Stimulated activated effector memory CD8-positive, alpha-beta T cell treated with anti-CD3 and anti-CD28 coated beads, Interleukin-12 subunit alpha, Interleukin-12 subunit beta, amount 100 ng/mL, for 72 hours (primary cell): ENCODE data around the gene C1orf167.

ENCODE experiments used
- ATAC-seq: fragments of 150-1000 bp; cut with Tn5 transposase; 2 replicates; pipeline ENCODE4 v1.10.0; 2021
- DNase-seq, 2 donors: peaks; one replicate each; pipeline ENCODE4 v3.0.0; 2021 to 2022; ENCODE audit warnings: low spot score in 2 of 2
- H3K27ac Mint-ChIP-seq: one replicate; pipeline ENCODE4 v1.8.0; 2022; ENCODE audit warnings: mild to moderate bottlenecking, mixed read lengths
- H3K36me3 Mint-ChIP-seq: one replicate; pipeline ENCODE4 v1.8.0; 2022; ENCODE audit warnings: mild to moderate bottlenecking, mixed read lengths
- H3K4me1 Mint-ChIP-seq: one replicate; pipeline ENCODE4 v1.8.0; 2022; ENCODE audit warnings: mixed read lengths
- H3K4me3 Mint-ChIP-seq: one replicate; pipeline ENCODE4 v1.8.0; 2022; ENCODE audit warnings: mild to moderate bottlenecking, mixed read lengths
- H3K9me3 Mint-ChIP-seq: one replicate; pipeline ENCODE4 v1.8.0; 2022; ENCODE audit warnings: mixed read lengths

Gene C1orf167

DNA sequence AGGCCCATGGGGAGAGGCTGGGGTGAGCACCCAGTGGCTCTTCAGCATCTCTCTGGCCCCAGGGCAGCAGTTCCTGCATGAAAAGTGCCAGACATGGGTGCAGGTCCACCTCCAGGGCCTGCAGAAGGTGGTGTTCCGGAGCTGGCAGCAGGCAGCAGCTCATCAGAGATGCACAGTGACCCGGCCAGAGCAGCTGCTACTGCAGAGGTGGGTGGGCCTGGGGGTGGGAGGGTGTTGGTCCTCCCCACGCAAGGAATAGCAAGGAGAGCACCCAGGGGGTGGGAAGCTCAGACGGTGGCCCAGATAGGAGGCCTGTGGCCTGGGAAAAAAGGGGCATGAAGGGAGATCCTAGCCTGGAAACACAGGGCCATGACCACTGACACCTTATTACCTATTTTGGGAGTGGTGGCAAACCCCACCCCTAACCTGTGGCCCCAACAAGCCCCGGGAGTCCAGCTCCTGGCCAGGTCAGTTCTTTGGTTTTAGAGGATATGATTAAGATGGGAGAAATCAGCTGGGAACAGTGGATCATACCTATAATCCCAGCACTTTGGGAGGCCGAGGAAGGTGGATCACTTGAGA is 20.2 kb downstream of the C1orf167 start:
- H3K4me1 Mint-ChIP-seq = no peaks in the 10 kb centered on the region

DNA sequence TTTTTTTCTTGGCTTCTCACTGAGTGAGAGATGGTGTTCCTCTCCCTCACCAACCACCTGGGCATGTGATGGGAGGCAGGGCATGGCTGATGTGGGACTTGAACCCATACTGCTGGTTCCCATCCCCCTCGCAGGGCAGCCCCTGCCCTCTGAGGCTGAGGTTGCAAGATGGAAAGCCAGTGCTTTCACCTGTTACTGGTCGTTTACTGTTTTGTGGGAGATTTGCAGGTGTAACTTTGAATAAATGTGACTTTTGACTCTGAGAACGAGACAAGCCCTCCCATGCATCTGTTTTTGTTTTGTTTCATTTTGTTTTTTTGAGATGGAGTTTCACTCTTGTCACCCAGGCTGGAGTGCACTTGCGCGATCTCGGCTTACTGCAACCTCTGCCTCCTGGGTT is 21.6 kb downstream of the C1orf167 start:
- DNase-seq = no peak
- no peak for ATAC-seq
- H3K4me3 Mint-ChIP-seq = no peak overlapping the region
- no peaks in the 10 kb centered on the region for H3K36me3 Mint-ChIP-seq
- H3K27ac Mint-ChIP-seq = no peak overlapping the region
- no peaks in the 10 kb centered on the region for H3K9me3 Mint-ChIP-seq
- H3K4me1 Mint-ChIP-seq = no peaks in the 10 kb centered on the region

More for the DNA sequence above, 20.2 kb downstream of the C1orf167 start:
- ATAC-seq = no peak
- H3K4me3 Mint-ChIP-seq = no peak overlapping the region
- no peak for DNase-seq
- no peaks in the 10 kb centered on the region for H3K9me3 Mint-ChIP-seq
- no peaks in the 10 kb centered on the region for H3K36me3 Mint-ChIP-seq
- H3K27ac Mint-ChIP-seq = no peak overlapping the region

DNA sequence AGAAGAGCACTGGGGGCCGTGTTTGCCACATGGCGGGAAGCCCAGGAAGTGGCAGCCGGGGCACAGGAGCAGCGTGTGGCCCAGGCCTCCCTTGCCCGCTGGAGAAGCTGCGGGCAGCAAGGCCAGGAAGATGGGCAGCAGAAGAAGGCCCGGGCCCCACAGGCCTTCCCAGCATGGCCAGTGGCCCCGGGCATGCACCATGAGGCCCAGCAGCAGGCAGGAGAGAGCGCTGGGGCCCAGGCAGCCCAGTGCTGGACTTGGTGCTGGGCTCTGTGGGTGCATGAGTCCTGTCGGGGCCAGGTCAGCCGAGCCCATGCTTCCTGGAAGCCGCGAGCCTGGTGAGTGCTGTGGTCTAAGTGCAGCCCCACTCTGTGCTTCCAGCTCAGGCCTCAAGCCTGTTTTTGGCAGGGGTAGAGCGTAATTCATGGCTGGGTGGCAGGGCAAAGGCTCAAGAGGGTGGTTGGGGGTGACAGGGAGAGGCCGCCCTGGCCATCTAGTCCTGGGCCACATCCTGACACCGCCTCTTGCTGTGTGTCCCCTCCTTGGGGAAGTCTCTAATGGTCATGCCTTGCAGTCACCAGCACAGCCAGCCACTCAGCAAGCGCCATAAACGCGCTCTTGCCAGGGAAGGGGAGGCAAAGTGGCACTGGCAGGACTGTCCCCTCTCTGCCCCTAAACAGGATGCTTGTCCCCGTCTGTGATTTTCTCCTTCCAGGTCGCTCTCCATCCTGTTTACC is 22.4 kb downstream of the C1orf167 start:
- DNase-seq = no peak
- H3K9me3 Mint-ChIP-seq = no peaks in the 10 kb centered on the region
- no peak for ATAC-seq
- H3K4me3 Mint-ChIP-seq = peak overlapping the region; percentile 33
- H3K36me3 Mint-ChIP-seq = no peaks in the 10 kb centered on the region
- no peak overlapping the region for H3K27ac Mint-ChIP-seq
- no peaks in the 10 kb centered on the region for H3K4me1 Mint-ChIP-seq

DNA sequence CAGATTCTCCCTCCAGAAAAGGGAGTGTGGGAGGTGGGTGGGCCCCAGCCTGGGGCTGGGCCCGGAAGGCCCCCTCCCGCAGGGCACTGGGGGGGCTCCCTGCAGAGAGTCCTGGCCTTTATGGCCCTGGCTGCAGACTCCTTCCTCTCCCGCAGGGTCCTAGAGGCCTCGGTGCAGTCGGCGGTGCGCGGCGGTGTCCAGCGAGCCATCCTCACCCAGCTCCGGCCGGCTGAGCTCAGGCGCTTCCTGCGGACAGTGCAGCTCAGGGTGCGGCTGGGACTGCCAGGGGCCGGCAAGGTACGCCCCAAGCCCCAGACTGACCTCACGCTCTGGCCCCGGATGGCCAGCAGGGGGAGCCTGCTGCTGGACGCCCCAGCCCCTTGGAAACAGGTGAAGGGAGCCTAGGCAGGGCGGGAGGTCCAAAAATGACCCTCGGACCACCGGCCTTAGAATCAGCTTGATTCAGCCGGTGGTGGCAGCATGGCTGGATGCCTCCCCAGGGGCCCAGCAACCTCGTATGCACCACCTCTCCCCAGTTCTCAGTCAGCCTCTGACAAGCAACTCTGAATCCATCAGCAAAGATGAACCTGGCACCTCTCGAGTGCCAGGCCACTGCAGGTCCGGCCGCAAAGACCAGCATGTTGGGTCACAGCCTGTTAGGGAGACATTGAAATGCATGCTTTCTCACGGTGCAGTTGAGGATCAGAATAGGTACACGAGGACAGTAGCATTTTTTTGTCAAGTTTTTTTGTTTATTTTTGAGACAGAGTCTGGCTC is 23.2 kb downstream of the C1orf167 start:
- H3K36me3 Mint-ChIP-seq = no peaks in the 10 kb centered on the region
- no peaks in the 10 kb centered on the region for H3K4me1 Mint-ChIP-seq
- peak; percentile 39 to 76 for DNase-seq
- peak; percentile 79 for ATAC-seq
- H3K4me3 Mint-ChIP-seq = peak overlapping the region; percentile 33
- no peak overlapping the region for H3K27ac Mint-ChIP-seq
- no peaks in the 10 kb centered on the region for H3K9me3 Mint-ChIP-seq

DNA sequence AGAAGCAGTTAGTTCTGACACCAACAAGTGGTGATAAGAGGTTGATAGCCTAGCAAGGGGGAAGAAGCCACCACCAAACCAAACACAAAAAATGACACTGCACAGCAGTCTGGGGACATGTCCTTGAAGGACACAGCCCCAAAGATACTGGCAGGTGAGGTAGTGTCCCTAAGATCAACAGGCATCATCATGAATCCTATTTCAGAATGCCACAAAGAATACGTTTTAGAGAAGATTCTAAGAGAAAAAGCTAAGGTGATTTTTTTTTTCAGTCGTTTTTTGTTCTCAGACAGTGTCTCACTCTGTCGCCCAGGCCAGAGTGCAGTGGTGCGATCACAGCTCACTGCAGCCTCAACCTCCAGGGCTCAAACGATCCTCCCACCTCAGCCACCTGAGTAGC is 24.2 kb downstream of the C1orf167 start:
- Mint-ChIP-seq H3K36me3 (no peaks in the 10 kb centered on the region), H3K27ac (no peak overlapping the region)
- no peak for DNase-seq

DNA sequence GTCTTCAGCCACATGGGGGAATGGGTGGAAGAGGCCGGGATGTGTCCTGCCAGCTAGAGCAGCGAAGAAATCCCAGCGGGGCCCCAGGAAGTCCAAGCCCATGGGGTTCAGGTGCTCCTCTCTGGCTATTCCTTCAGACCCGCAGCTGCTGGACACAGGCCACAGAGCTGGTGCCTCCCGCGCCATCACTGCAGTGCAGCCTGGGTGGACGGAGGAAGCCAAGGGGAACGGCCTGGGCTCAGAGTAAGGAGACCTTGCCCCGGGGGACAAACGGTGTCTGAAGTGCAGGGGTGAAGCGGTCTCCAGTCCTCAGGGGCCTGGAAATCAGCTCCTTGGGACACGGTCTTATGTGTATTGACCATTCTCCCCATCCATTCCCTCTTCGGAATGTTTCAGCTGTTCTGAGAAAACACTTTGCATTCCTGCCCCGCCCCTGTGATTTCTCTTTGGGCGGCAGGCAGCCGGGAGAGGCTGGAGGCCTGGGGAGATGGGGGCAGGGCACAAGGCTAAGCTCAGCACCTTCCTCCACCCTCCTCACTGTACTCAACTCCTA is 25.3 kb downstream of the C1orf167 start:
- H3K4me3 Mint-ChIP-seq = no peak overlapping the region
- DNase-seq (no peak), ATAC-seq (no peak)
- H3K9me3 Mint-ChIP-seq = no peaks in the 10 kb centered on the region
- H3K36me3 Mint-ChIP-seq = no peaks in the 10 kb centered on the region
- H3K27ac Mint-ChIP-seq = no peak overlapping the region
- H3K4me1 Mint-ChIP-seq = peaks cover 15% of the 10 kb centered on the region

More for the DNA sequence above, 24.2 kb downstream of the C1orf167 start:
- Mint-ChIP-seq H3K4me3 (no peak overlapping the region), H3K4me1 (peaks cover 7% of the 10 kb centered on the region), H3K9me3 (no peaks in the 10 kb centered on the region)
- no peak for ATAC-seq

DNA sequence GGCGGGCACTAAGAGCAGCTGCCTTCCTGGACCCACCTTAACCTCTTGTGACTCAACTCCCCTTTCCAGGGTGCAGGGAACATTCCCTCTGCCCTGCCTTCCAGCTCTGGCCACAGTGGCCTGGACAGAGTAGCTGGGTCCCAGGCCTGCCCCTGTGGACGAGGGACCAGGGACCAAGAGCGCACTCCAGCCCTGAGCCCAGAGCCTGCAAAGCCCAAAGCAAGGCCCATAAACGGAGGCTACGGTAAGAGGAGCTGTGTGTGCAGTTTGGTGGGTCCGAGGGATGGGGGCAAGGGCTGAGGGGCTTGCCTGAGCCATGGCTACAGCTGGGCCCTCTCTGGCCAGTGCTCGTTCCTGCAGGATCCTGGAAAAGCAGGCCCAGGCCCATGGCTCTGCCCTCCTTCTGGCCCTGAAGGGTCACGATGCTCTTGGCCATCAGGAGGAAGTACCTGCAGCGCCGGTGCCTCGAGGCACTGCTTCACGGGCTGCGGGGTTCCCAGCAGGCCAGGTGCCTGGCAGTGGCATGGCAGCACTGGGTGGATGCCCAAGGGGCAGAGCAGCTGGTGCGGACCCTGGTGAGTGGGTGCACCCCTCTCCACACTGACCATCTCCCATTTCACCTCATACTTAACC is 25.9 kb downstream of the C1orf167 start:
- no peak for ATAC-seq

DNA sequence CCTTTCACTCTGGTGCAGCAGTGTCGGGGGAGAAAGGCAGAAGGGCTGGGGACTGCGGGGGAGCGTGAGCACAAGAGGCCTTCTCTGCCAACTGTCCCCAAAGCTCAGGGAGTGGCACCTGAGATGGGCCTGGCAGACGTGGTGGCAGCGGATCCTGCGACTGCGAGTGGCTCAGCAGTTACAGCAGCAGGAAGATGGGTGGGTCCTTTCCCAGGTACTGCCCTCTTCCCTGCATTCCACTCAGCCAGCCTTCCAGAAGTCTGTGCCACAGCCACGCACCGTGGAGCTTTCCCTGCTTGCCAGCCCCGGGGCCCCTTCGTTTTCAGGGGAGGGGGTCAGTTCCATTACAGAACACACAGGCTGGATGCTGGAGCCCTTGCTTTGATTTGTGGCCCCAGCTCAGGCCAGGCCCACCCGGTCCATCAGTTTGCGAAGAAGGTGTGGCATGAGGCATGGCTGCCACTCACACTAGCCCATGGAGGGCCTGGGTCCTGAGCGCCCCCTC is 26.6 kb downstream of the C1orf167 start:
- Mint-ChIP-seq H3K36me3 (peaks cover 3% of the 10 kb centered on the region), H3K9me3 (no peaks in the 10 kb centered on the region), H3K27ac (no peak overlapping the region), H3K4me1 (peaks cover 15% of the 10 kb centered on the region), H3K4me3 (no peak overlapping the region)
- DNase-seq (no peak), ATAC-seq (no peak)

More for the DNA sequence above, 25.9 kb downstream of the C1orf167 start:
- Mint-ChIP-seq H3K4me1 (peaks cover 15% of the 10 kb centered on the region), H3K4me3 (no peak overlapping the region), H3K36me3 (no peaks in the 10 kb centered on the region), H3K27ac (no peak overlapping the region), H3K9me3 (no peaks in the 10 kb centered on the region)
- DNase-seq = no peak

DNA sequence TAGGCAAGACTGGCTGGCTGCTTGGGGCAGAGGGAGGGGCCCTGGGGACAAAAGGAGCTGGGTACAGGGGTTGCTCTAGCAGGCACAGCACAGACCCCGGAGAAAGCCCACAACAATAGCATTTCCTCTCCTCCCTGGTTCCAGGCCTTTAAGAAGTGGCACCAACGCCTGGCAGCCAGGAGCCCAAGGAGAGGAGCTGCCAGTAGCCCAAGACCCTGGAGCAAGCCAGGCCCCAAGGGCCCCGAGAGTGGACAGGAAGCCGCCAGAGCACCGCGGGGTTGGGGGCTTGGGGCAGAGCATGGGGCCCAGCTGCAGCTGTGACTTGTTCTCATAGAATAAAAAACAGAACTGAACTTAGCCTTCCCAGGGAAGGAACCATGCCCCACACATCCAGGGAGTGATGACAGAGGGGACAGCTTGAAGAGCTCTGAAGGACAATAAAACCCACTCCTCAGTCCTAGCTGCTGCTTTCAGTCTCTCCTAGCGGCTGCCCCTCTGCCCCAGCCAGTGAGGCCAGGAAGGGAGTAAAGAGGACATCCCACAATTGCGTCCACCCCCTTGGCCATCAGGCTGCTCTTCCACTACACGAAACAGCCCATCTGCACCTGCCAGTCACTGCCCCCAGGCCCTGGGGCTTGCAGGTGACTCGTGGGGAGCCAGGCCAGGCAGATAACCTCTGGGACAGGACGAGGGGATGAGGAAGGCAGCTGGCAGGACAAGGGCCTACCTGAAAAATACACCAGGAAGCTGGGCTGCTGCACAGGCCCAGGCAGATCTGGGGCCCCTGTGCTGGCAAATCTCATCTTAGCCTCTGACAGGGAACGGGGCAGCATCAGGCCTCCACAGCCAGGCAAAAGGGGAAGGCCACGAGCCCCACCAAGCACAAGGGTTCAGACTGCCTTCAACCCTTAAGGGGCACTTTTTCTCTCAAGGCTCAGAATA is 27.4 kb downstream of the C1orf167 start:
- DNase-seq (no peak), ATAC-seq (no peak)
- H3K9me3 Mint-ChIP-seq = no peaks in the 10 kb centered on the region
- H3K4me3 Mint-ChIP-seq = no peak overlapping the region
- peaks cover 11% of the 10 kb centered on the region for H3K36me3 Mint-ChIP-seq
- peaks cover 15% of the 10 kb centered on the region for H3K4me1 Mint-ChIP-seq
- H3K27ac Mint-ChIP-seq = peak overlapping the region; percentile 73

DNA sequence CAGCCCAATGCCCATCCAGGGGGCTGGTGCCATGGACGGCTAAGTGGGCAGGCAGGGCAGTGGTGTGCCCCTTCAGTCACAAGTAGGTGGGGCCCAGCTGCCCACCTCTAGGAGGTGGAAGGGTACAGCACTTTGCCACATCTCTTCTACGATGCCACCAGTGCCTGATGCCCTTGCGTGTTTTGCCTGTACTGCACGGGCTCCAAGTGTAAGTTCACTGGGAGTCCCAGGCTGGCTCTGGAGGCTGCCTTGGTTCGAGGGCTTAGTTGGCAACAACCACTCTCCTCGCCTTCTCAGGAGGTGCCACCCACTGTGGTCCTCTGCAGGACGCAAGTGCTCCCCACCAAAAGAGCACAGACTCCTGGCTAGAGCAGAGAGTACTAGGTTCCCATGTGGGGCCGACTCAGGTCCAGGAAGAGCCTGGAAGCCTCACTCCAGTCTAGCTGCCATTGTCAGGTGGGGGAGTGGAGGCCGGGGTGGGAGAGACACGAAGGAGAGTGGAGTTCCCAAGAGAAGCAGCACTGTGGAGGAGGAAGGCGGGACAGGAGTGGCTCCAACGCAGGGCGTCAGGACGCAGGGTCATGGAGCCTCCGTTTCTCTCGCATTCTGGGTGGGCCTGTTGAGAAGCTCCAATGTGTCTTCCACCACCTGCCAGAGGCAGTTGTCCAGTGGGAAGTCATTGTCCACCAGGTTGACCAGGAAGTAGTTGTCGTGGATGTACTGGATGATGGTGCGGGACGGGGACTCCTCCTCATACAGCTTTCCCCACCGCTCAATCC is 28.3 kb downstream of the C1orf167 start:
- Mint-ChIP-seq H3K9me3 (no peaks in the 10 kb centered on the region), H3K27ac (peak overlapping the region; percentile 87), H3K4me1 (peaks cover 15% of the 10 kb centered on the region), H3K4me3 (no peak overlapping the region), H3K36me3 (peaks cover 14% of the 10 kb centered on the region)
- DNase-seq = no peak
- no peak for ATAC-seq

DNA sequence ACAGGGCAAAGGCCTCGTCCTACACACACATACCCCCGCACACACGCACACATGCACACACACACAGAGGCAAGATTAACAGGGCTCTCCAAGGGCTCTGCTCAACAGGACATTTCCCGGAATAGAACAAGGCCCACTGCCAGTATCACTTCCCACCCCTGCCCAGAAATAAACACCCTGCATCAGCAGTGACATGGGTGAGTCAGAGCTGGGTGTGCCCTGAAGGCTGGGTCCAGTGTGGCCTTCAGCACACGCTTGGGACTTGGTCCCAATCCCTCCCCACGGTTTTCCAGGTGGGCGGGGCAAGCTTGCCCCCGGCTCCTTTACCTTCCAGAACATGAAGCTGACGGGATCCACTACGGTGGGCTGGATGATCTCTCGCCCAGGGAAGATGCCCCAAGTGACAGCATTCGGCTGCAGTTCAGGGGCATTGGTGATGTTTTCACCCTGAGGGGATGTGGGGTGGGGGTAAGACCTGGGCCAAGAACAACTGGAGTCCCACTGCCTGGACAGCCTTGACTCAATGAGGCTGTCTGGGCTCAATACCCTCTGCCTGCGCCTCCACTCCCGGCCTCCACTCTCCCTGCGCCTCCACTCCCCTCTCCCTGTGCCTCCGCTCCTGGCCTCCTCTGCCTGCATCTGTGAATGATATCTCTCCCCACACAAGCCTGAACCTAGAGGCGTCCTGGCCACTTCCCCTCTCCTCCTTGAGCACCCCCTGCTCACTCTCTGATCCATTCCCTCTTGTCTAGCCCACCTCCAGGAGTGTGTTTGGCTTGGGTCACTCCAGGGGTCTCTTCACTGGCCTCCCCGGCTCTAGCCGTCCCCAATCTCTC is 29.1 kb downstream of the C1orf167 start:
- DNase-seq = no peak

DNA sequence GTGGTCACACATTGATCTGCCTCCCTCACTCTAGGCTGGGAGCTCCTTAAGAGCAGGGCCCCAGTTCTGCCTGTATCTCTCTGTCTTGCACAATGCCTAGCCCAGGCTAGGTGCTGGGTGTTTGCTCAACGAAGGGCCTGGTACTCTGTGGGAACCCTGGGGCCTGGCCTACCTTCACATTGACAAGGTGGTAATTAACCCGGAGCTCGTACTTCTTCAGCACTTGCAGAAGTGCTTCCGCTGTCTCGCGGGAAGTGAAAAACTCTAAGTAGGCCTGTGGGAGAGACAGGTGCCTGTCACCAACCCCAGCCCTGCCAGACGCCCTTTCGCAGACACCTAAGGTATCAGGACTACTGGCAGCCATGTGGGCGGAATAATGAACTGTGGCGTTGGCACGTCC is 30.1 kb downstream of the C1orf167 start:
- Mint-ChIP-seq H3K36me3 (peaks cover 31% of the 10 kb centered on the region), H3K9me3 (no peaks in the 10 kb centered on the region), H3K4me1 (peaks cover 15% of the 10 kb centered on the region), H3K4me3 (no peak overlapping the region), H3K27ac (peak overlapping the region; percentile 87)
- DNase-seq (no peak), ATAC-seq (no peak)

More for the DNA sequence above, 29.1 kb downstream of the C1orf167 start:
- ATAC-seq = no peak
- Mint-ChIP-seq H3K4me1 (peaks cover 15% of the 10 kb centered on the region), H3K36me3 (peaks cover 23% of the 10 kb centered on the region), H3K4me3 (no peak overlapping the region), H3K9me3 (no peaks in the 10 kb centered on the region), H3K27ac (peak overlapping the region; percentile 87)

DNA sequence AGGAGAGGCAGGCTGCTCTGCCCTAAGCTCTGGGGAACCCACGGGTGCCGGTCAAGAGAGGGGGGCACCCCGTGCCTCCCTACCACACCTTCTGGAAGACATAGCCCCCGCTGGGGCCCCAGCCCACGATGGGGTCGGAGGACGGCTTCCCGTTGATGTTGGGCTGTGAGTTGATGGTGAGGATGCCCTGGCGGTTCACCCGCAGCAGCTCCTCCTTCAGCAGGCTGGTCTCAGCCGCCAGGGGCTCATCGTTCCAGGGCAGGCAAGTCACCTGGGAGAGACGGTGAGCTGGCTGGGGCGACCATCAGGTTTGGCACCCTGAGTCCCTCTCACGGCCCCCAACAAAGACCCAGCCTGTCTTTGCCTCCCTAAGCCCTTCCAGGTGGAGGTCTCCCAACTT is 31.8 kb downstream of the C1orf167 start:
- no peak overlapping the region for H3K27ac Mint-ChIP-seq
- H3K36me3 Mint-ChIP-seq = peaks cover 31% of the 10 kb centered on the region
- peaks cover 15% of the 10 kb centered on the region for H3K4me1 Mint-ChIP-seq
- DNase-seq (no peak), ATAC-seq (no peak)
- H3K4me3 Mint-ChIP-seq = no peak overlapping the region
- no peaks in the 10 kb centered on the region for H3K9me3 Mint-ChIP-seq
